ENCODE results near the gene GPR17.
A peak's percentile ranks its signal among the peaks of the same experiment; 100 is the strongest.

Gene GPR17

GRCh38 chr2:127637725-127638252 is 8.2 kb upstream of the GPR17 start:
- DNase-seq (ENCODE audit: low spot score), result no peak
- TF ChIP-seq CTCF (IDR thresholded peaks at IDR 0.05; ENCODE audit: extremely low read depth, insufficient read depth, missing control alignments), result peak; percentile 9
- in situ Hi-C loops (cut with MboI; ENCODE audit: low pct_unique_long_range_greater_than_20kb, low sequenced_read_pairs, unreplicated experiment), result no loop called here

DNA sequence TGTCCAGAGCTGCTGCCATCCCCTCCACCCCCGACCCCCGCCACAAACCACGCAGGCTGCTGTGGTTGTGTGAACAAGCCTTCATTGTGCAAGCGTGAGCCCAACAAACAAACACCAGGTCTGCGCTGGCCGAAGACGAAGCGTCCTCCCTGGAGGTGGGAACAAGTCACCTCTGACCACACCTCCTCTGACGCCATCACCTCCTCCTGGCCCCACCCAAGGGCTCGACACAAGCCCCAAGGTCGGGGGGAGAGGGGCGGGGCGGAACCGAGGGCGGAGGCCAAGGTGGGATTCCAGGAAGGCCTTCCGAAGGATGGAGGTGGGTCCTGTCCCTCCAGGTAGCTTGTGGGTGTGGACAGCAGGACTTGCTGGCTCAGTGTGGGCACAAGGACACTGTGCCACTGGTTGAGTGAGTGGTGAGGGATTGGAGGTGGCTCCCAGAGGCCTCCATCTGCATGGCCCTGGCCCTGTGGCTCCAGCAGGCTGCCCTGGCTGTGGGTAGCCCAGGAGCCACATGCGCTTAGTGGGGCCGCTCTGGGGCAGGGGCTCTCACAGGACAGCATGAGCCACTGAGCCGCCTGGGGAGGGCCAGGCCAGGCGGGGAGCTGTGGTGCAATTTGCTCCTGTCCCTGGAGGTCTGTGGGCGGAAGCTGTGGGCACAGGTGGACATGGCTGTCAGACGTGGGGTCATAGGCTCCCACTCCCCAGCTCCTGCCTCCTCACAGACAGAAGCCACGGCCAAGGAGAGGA is 7.4 kb upstream of the GPR17 start:
- in situ Hi-C loops (cut with MboI; ENCODE audit: low pct_unique_long_range_greater_than_20kb, low sequenced_read_pairs, unreplicated experiment), result no loop called here
- TF ChIP-seq CTCF (IDR thresholded peaks at IDR 0.05; ENCODE audit: extremely low read depth, insufficient read depth, missing control alignments), result no peak
- no peak for DNase-seq (ENCODE audit: low spot score)

DNA sequence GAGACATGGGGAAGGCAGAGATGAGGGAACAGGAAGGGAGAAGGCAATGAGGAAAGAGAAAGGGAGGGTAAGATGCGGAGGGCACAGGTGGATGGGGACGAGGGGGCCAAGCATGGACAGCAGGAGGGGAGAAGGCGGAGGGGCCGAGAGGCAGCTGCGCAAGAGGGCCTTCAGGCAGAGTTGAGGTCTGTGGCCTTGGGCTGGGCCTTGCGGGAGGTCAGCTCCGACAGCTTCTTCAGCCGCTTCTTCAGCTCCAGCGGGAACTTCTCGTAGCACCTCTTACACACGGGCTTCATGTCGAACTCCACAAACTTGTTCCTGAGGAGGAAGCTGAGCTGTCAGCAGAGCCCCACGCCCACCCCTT is 6.9 kb upstream of the GPR17 start:
- no peak for DNase-seq (ENCODE audit: low spot score)
- no peak for TF ChIP-seq CTCF (IDR thresholded peaks at IDR 0.05; ENCODE audit: extremely low read depth, insufficient read depth, missing control alignments)
- in situ Hi-C loops (cut with MboI; ENCODE audit: low pct_unique_long_range_greater_than_20kb, low sequenced_read_pairs, unreplicated experiment), result no loop called here

DNA sequence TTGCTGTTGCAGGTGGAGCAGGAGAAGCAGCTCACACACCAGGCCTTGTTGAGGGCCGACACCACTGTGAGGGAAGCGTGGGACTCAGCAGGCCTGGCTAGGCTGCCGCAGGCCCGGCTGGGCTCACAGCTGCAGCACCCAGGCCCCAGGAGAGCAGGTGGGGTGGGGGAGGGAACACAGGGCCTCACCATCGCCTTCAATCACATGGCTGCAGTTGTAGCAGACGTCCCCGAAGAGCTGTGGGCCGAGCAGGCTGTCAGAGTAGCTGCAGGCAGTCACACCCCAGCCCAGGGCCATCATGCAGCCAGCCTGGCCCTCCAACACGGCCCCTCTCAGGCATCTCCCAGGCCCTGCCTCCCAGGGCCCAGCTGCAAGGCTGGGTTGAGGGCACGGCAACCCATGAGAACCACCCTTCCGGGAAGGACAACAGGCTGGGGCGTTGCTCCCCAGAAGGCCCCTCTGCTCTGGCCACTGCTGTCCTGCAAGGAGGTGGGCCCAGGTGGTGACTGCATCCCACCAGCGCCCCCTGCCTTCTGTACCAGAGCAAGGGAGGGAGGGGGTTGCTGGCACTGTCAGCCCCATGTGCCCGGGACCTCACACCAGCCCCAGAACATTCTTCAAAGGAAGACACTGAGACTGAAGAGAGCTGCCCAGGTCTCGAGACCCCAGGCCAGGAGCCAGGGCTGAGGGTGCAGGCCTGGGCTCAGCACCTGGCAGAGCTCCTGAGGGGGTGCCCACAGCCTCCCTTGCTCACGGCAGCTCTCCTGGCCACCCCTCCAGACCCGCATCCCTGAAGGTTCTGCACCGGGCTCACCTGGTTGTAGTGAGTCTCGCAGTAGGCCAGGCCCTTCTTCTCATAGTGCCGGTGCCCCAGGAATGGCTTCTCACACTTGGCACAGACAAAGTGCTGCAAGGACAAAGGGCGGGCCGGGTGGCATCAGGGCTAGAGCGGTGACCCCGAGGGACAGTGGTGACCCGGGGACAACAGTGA is 5.6 kb upstream of the GPR17 start:
- DNase-seq (ENCODE audit: low spot score), result peak; percentile 82
- in situ Hi-C loops (cut with MboI; ENCODE audit: low pct_unique_long_range_greater_than_20kb, low sequenced_read_pairs, unreplicated experiment), result no loop called here
- peak; percentile 51 for TF ChIP-seq CTCF (IDR thresholded peaks at IDR 0.05; ENCODE audit: extremely low read depth, insufficient read depth, missing control alignments)

- no peak for TF ChIP-seq CTCF (IDR thresholded peaks at IDR 0.05; ENCODE audit: extremely low read depth, insufficient read depth, missing control alignments)
- no peak for DNase-seq (ENCODE audit: low spot score)
- in situ Hi-C loops (cut with MboI; ENCODE audit: low pct_unique_long_range_greater_than_20kb, low sequenced_read_pairs, unreplicated experiment), result no loop called here
These were observed 4.8 kb upstream of the GPR17 start for GRCh38 chr2:127641133-127641532.

DNA sequence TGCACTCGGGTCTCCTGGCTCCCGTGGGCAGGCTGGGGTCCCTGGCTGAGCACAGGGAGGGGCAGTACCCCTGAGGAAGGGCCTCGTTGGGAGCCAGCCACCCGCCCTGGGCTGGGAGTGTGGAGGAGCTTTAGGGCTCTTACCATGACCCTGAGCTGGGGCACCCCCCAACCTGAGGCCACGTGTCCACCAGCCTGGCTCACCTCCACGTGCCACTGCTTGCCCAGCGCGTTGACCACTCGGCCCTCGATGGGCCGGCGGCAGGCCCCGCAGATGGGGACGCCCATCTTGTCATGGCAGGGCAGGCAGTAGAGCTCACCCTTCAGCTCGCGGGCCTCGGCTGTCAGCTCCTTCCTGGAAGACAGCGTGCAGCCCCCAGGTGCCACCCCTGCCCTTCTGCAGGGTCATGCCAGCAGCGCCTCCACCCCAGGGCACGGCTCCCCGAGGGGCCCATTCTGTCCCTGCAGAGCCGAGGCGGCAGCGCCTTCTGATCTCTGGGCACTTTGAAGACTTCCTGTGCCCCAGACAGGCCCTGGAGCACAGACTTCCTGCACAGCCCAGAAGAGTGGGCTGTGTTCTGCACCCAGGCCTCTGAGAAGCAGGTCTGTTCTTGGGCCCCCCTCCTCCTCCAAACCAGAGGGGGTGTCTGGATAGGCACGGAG is 4.0 kb upstream of the GPR17 start:
- TF ChIP-seq CTCF (IDR thresholded peaks at IDR 0.05; ENCODE audit: extremely low read depth, insufficient read depth, missing control alignments), result no peak
- in situ Hi-C loops (cut with MboI; ENCODE audit: low pct_unique_long_range_greater_than_20kb, low sequenced_read_pairs, unreplicated experiment), result no loop called here
- DNase-seq (ENCODE audit: low spot score), result no peak

Measured in GM13977 (cell line).